Endodermal cell (in vitro differentiated cells): ENCODE data around the gene RBFOX1. TPM values are rescaled to one million over a fixed set of nuclear protein-coding genes. Genes with fewer than 3 reads are reported as not detected.

Source experiments
- DNase-seq: peaks from one replicate; pipeline ENCODE4 v3.0.0-alpha.2; 2017
- H3K27ac ChIP-seq: 2 replicates; pipeline ENCODE4 v1.5.1; 2013; ENCODE audit warnings: mild to moderate bottlenecking, low read depth, low read length, moderate library complexity
- H3K27me3 ChIP-seq: 2 replicates; pipeline ENCODE4 v1.6.1; 2013; ENCODE audit warnings: mild to moderate bottlenecking, low read length, moderate library complexity; ENCODE audit not compliant: insufficient read depth, control insufficient read depth, poor library complexity, severe bottlenecking
- H3K36me3 ChIP-seq: 2 replicates; pipeline ENCODE4 v1.7.0; 2013; ENCODE audit warnings: mild to moderate bottlenecking, low read length, moderate library complexity; ENCODE audit not compliant: control insufficient read depth, insufficient read depth
- H3K4me1 ChIP-seq: one replicate; pipeline ENCODE4 v1.7.0; 2013; ENCODE audit warnings: low read length; ENCODE audit not compliant: control insufficient read depth, insufficient read depth
- H3K4me3 ChIP-seq: 2 replicates; pipeline ENCODE4 v1.5.1; 2013; ENCODE audit warnings: mild to moderate bottlenecking, low read length, moderate library complexity
- H3K9ac ChIP-seq: 2 replicates; pipeline ENCODE4 v1.6.1; 2013; ENCODE audit warnings: mild to moderate bottlenecking, low read length, moderate library complexity; ENCODE audit not compliant: poor library complexity, severe bottlenecking; ENCODE audit errors: extremely low read depth
- H3K9me3 ChIP-seq: 2 replicates; pipeline ENCODE4 v1.6.1; 2013; ENCODE audit warnings: mild to moderate bottlenecking, low read length, moderate library complexity; ENCODE audit not compliant: control insufficient read depth
- H3K27ac Mint-ChIP-seq: 2 replicates; pipeline ENCODE4 v1.8.0; 2020; ENCODE audit warnings: mixed read lengths
- H3K27me3 Mint-ChIP-seq: 2 replicates; pipeline ENCODE4 v1.8.0; 2021; ENCODE audit warnings: mild to moderate bottlenecking, mixed read lengths; ENCODE audit not compliant: insufficient read depth
- H3K36me3 Mint-ChIP-seq: 2 replicates; pipeline ENCODE4 v1.8.0; 2020; ENCODE audit warnings: low read depth, mixed read lengths
- H3K4me1 Mint-ChIP-seq: 2 replicates; pipeline ENCODE4 v1.8.0; 2020; ENCODE audit warnings: mixed read lengths
- H3K4me3 Mint-ChIP-seq: 2 replicates; pipeline ENCODE4 v1.8.0; 2020; ENCODE audit warnings: mild to moderate bottlenecking, moderate library complexity, mixed read lengths
- H3K9me3 Mint-ChIP-seq: 2 replicates; pipeline ENCODE4 v1.8.0; 2020; ENCODE audit warnings: mild to moderate bottlenecking, mixed read lengths
- WGBS, 2 experiments: methylation state at CpG; one replicate each; pipeline versions ENCODE4 v1.1.5 to v1.1.7; 2013; ENCODE audit warnings: missing lambda C conversion rate in 2 of 2, mixed read lengths in 1 of 2; ENCODE audit not compliant: insufficient coverage in 1 of 2, insufficient read length in 1 of 2; 5-methylcytosine and 5-hydroxymethylcytosine counted together
- total RNA-seq, 2 donors: library from RNA; stranded (reverse); fragmentation: NEBNext Ultra II Directional in 1 of 2; extraction: Animal tissue kit (Norgen Biotek cat#: 25700) in 1 of 2; gene quantifications; 2 replicates in 1 of 2; 3 replicates in 1 of 2; pipeline ENCODE4 v1.2.1, GENCODE V29; 2021
- TF ChIP-seq, protein P1 (sequence below): fragments of 200-600 bp; sonication (generic); conservative IDR thresholded peaks from 2 replicates; pipeline ENCODE4 v1.5.0; 2021; ENCODE audit warnings: antibody characterized with exemption, mild to moderate bottlenecking

Gene RBFOX1
- total RNA-seq, 2 donors from 2014 or later = 2.6 to 2.7 TPM

DNA sequence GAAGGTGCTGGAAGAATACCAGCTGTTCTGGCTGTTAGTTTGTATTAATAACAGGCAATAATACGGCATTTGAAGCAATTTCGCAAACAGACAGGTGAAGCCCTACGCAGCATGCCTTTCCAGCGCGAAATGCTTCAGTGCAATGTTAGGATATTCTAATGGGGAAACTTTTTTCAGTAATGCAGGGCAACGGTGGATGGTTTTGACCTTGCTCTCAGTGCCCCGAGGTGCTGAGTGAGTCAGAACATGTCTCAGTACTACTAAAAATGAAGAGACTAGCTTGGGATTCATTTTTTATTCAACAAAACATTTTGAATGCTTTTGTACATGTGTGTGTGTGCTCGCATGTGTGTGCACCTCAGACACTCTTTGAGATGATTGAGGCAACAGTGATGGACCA lies 172.2 kb downstream of the RBFOX1 start:
- no peak overlapping the region for H3K4me3 Mint-ChIP-seq
- TF ChIP-seq, protein P1, sequence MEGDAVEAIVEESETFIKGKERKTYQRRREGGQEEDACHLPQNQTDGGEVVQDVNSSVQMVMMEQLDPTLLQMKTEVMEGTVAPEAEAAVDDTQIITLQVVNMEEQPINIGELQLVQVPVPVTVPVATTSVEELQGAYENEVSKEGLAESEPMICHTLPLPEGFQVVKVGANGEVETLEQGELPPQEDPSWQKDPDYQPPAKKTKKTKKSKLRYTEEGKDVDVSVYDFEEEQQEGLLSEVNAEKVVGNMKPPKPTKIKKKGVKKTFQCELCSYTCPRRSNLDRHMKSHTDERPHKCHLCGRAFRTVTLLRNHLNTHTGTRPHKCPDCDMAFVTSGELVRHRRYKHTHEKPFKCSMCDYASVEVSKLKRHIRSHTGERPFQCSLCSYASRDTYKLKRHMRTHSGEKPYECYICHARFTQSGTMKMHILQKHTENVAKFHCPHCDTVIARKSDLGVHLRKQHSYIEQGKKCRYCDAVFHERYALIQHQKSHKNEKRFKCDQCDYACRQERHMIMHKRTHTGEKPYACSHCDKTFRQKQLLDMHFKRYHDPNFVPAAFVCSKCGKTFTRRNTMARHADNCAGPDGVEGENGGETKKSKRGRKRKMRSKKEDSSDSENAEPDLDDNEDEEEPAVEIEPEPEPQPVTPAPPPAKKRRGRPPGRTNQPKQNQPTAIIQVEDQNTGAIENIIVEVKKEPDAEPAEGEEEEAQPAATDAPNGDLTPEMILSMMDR = no peak
- no peaks in the 10 kb centered on the region for H3K4me1 ChIP-seq
- H3K36me3 ChIP-seq = no peaks in the 10 kb centered on the region
- H3K4me1 Mint-ChIP-seq = peaks cover under 1% of the 10 kb centered on the region
- no peaks in the 10 kb centered on the region for H3K27me3 Mint-ChIP-seq
- H3K9me3 ChIP-seq = no peaks in the 10 kb centered on the region
- no peak for DNase-seq
- 83 to 85% methylated on average over 6 to 8 of the region's 8 CpGs for WGBS, 2 experiments
- H3K4me3 ChIP-seq = no peak overlapping the region
- H3K9ac ChIP-seq = no peak overlapping the region
- H3K27ac ChIP-seq = no peak overlapping the region
- H3K36me3 Mint-ChIP-seq = no peaks in the 10 kb centered on the region
- no peaks in the 10 kb centered on the region for H3K27me3 ChIP-seq
- H3K27ac Mint-ChIP-seq = no peak overlapping the region
- no peaks in the 10 kb centered on the region for H3K9me3 Mint-ChIP-seq

DNA sequence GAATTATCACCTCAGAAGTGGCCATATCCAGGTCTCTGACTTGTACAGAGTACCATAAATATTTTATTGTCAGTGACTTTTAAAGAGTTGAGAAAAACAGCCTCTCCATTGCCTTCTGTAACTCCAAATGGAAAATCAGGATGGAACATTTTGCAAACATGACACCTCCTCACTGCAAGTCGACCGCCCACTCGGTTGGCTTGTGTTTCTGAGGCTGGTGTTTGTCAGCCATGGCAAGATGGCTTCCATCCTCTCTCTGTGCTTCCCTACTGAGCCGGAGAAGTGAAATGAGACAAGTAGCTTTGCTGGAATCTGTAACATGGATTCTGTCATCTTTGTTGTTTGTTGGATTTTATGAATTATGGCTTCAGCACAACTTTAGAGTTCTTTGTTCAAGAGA lies 172.8 kb downstream of the RBFOX1 start:
- Histone ChIP-seq H3K27me3 (no peaks in the 10 kb centered on the region), H3K36me3 (no peaks in the 10 kb centered on the region), H3K9me3 (no peaks in the 10 kb centered on the region), H3K9ac (no peak overlapping the region), H3K4me1 (no peaks in the 10 kb centered on the region), H3K4me3 (no peak overlapping the region), H3K27ac (no peak overlapping the region)
- H3K9me3 Mint-ChIP-seq = no peaks in the 10 kb centered on the region
- H3K36me3 Mint-ChIP-seq = no peaks in the 10 kb centered on the region
- H3K27me3 Mint-ChIP-seq = no peaks in the 10 kb centered on the region
- no peak overlapping the region for H3K4me3 Mint-ChIP-seq
- WGBS, 2 experiments = 89 to 95% methylated on average over 4 of the region's 4 CpGs
- peaks cover 7% of the 10 kb centered on the region for H3K4me1 Mint-ChIP-seq
- TF ChIP-seq, protein P1 = no peak
- H3K27ac Mint-ChIP-seq = no peak overlapping the region
- DNase-seq = no peak

DNA sequence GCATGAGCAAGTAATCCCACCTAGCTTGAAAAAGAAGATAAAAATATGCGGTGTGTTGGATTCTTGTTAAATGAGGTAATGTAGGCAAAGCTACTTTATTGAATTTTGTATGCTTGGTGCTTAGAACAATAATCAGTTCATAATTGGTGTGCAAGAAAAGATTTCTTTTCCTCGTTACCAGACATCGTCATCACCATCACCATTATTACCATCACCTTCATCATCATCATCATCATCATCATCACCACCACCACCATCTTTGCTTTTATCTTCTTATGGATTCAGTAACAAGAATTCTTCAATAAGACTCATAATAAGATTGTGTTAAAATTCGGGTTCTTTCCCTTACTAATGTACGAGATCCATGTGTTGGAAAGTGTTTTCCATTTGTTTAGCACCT lies 173.7 kb downstream of the RBFOX1 start:
- TF ChIP-seq, protein P1 = no peak
- Histone ChIP-seq H3K27me3 (no peaks in the 10 kb centered on the region), H3K9me3 (no peaks in the 10 kb centered on the region), H3K4me1 (no peaks in the 10 kb centered on the region), H3K4me3 (no peak overlapping the region), H3K36me3 (no peaks in the 10 kb centered on the region), H3K27ac (no peak overlapping the region), H3K9ac (no peak overlapping the region)
- 90 to 97% methylated on average over 3 to 5 of the region's 5 CpGs for WGBS, 2 experiments
- no peaks in the 10 kb centered on the region for H3K9me3 Mint-ChIP-seq
- H3K27me3 Mint-ChIP-seq = no peaks in the 10 kb centered on the region
- peaks cover 13% of the 10 kb centered on the region for H3K4me1 Mint-ChIP-seq
- no peak for DNase-seq
- no peaks in the 10 kb centered on the region for H3K36me3 Mint-ChIP-seq
- no peak overlapping the region for H3K27ac Mint-ChIP-seq
- H3K4me3 Mint-ChIP-seq = no peak overlapping the region
